Measurements from ENCODE around the gene ADCY4. TPM values are rescaled to one million over a fixed set of nuclear protein-coding genes. Genes with fewer than 3 reads are reported as not detected.

ADCY4 gene
- total RNA-seq, 1 donor from 2014 or later = 0.46 TPM

DNA sequence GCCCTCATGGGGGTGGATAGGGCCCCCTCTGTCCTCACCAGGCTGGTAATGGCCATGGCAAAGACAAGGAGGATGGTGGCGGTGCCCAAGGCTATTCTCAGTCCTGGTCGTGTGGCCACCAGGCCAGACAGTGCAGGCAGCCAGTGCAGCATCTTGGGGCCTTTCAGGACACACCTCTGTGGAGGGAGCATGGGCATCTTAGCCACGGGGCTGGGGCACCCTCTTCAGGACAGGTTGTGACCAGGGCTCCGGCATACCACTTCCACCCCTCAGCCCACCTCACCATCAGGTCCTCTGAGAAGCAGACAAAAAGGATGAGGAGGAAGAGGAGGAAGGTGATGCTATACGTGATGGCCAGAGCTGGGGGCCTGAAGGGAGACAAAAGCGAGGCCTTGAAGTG, 10.8 kb downstream of the ADCY4 start:
- TF ChIP-seq, protein P1, sequence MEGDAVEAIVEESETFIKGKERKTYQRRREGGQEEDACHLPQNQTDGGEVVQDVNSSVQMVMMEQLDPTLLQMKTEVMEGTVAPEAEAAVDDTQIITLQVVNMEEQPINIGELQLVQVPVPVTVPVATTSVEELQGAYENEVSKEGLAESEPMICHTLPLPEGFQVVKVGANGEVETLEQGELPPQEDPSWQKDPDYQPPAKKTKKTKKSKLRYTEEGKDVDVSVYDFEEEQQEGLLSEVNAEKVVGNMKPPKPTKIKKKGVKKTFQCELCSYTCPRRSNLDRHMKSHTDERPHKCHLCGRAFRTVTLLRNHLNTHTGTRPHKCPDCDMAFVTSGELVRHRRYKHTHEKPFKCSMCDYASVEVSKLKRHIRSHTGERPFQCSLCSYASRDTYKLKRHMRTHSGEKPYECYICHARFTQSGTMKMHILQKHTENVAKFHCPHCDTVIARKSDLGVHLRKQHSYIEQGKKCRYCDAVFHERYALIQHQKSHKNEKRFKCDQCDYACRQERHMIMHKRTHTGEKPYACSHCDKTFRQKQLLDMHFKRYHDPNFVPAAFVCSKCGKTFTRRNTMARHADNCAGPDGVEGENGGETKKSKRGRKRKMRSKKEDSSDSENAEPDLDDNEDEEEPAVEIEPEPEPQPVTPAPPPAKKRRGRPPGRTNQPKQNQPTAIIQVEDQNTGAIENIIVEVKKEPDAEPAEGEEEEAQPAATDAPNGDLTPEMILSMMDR (IDR thresholded peaks at IDR 0.05; ENCODE audit: unreplicated experiment) = no peak
- H3K27ac Mint-ChIP-seq = no peak overlapping the region
- H3K4me1 Mint-ChIP-seq (ENCODE audit: low read depth) = no peaks in the 10 kb centered on the region
- H3K27me3 Mint-ChIP-seq = peaks cover 48% of the 10 kb centered on the region
- DNase-seq (ENCODE audit: low spot score, unreplicated experiment) = no peak
- no peak overlapping the region for H3K4me3 Mint-ChIP-seq (ENCODE audit: low read depth)
- no peaks in the 10 kb centered on the region for H3K36me3 Mint-ChIP-seq (ENCODE audit: insufficient read depth)
- no peaks in the 10 kb centered on the region for H3K9me3 Mint-ChIP-seq (ENCODE audit: low read depth)

DNA sequence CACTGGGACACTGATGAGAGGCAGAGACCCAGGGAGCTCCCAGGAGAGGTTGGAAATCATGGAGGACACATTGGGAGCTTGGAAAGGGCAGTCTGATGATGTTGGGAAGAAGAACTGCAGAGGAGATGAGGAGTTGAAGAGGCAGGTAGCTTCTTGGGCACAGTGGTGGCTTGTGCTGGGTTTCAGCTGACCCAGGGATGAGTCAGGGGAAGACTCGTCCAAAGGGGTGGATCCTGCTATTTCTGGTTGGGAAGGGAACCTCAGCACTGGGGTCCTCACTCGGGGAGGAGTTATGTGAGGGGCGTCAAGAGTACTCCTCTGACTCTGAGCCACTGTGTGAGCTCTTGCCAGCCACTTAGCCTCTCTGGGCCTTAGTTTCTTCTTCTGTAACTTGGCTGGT, 11.5 kb downstream of the ADCY4 start:
- DNase-seq (ENCODE audit: low spot score, unreplicated experiment) = no peak
- Mint-ChIP-seq H3K4me1 (ENCODE audit: low read depth) (no peaks in the 10 kb centered on the region), H3K27ac (no peak overlapping the region)

DNA sequence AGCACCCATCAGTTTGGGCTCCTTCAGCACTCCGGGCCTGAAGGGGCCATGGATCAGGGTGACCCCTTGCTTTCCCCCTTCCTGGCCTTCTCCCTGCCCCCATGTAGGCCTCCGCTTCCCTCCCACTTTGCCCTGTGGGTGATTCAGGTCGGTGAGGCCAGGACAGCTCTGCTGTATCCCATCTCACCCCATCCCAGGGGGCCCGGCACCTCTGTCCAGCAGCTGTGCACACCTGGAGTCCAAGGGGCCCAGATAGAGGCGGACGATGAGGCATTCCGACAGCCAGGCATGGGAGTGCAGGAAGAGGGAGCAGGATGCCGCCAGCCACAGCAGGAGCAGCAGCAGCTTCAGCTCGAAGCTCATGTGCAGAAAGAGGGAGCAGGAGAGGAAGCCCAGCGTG, 12.2 kb downstream of the ADCY4 start:
- no peaks in the 10 kb centered on the region for H3K9me3 Mint-ChIP-seq (ENCODE audit: low read depth)
- H3K27me3 Mint-ChIP-seq = peaks cover 55% of the 10 kb centered on the region
- H3K4me3 Mint-ChIP-seq (ENCODE audit: low read depth) = no peak overlapping the region
- TF ChIP-seq, protein P1 (IDR thresholded peaks at IDR 0.05; ENCODE audit: unreplicated experiment) = no peak
- DNase-seq (ENCODE audit: low spot score, unreplicated experiment) = no peak
- H3K27ac Mint-ChIP-seq = no peak overlapping the region
- H3K36me3 Mint-ChIP-seq (ENCODE audit: insufficient read depth) = no peaks in the 10 kb centered on the region
- no peaks in the 10 kb centered on the region for H3K4me1 Mint-ChIP-seq (ENCODE audit: low read depth)

More for the DNA sequence above, 11.5 kb downstream of the ADCY4 start:
- no peak overlapping the region for H3K4me3 Mint-ChIP-seq (ENCODE audit: low read depth)
- no peaks in the 10 kb centered on the region for H3K9me3 Mint-ChIP-seq (ENCODE audit: low read depth)
- TF ChIP-seq, protein P1 (IDR thresholded peaks at IDR 0.05; ENCODE audit: unreplicated experiment) = no peak
- peaks cover 48% of the 10 kb centered on the region for H3K27me3 Mint-ChIP-seq
- no peaks in the 10 kb centered on the region for H3K36me3 Mint-ChIP-seq (ENCODE audit: insufficient read depth)

DNA sequence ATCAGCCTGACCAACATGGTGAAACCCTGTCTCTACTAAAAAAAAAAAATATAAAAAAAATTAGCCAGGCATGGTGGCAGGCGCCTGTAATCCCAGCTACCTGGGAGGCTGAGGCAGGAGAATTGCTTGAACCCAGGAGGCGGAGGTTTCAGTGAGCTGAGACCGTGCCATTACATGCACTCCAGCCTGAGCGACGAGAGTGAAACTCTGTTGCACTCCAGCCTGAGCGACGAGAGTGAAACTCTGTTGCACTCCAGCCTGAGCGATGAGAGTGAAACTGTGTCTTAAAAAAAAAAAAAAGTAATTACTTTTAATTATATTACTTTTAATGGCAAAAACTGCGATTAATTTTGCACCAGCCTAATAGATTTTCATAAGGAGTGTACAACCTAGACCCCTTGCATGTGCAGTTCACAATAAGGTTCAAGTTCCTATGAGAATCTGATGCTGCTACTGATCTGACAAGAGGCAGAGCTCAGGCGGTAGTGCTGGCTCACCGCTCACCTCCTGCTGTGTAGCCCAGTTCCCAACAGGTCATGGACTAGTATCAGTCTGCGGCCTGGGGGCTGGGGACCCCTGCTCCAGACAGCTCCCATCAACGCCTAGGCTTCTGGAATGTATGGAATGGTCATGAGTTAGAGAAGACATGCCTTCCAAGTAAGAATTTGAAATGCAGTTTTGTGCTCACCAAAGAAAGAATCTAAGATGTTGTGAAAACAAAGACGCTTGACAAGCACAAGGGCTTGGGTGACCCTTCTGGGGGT, 13.5 kb downstream of the ADCY4 start:
- no peak for DNase-seq (ENCODE audit: low spot score, unreplicated experiment)

DNA sequence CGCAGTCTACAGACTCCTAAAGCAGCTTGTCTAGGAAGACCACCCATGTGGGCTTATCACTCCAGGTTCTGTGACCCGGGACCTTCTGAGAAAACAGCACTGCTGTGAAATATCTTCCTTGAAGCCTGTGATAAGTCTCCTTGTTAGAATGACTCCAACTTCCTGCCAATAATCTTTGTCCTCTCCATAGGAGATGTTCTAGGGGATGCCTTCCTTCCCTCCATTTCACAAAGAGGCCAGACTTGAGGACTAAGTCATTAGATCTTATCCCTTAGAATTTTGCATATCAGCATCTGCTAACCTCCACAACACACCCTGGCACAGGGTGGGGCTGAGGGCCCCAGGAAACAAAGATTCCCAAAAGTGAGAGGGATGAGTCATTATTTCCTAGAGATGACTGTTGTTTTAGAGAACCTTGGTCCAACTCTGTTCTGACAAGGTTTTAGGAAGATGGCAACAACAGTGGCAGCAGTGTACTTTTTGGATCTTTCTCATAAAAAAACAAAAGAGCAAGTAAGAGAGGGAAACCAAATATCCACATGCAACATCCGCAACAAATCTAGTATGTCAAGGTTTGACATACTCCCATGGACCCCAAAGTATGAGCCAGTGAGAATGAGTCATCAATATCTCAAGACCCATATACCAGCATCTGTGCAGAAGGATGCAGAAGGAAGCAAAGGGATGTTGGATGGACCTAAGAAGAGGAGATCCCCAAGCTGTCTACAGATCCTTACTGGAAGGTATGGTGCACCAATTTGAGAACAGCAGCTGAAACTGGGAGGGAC, 17.5 kb downstream of the ADCY4 start:
- DNase-seq (ENCODE audit: low spot score, unreplicated experiment) = no peak
- Mint-ChIP-seq H3K9me3 (ENCODE audit: low read depth) (no peaks in the 10 kb centered on the region), H3K27me3 (peaks cover 52% of the 10 kb centered on the region), H3K36me3 (ENCODE audit: insufficient read depth) (no peaks in the 10 kb centered on the region), H3K27ac (no peak overlapping the region), H3K4me3 (ENCODE audit: low read depth) (no peak overlapping the region), H3K4me1 (ENCODE audit: low read depth) (no peaks in the 10 kb centered on the region)
- TF ChIP-seq, protein P1 (IDR thresholded peaks at IDR 0.05; ENCODE audit: unreplicated experiment) = no peak

More for the DNA sequence above, 13.5 kb downstream of the ADCY4 start:
- no peaks in the 10 kb centered on the region for H3K36me3 Mint-ChIP-seq (ENCODE audit: insufficient read depth)
- peaks cover 59% of the 10 kb centered on the region for H3K27me3 Mint-ChIP-seq
- H3K4me3 Mint-ChIP-seq (ENCODE audit: low read depth) = no peak overlapping the region
- H3K27ac Mint-ChIP-seq = no peak overlapping the region
- TF ChIP-seq, protein P1 (IDR thresholded peaks at IDR 0.05; ENCODE audit: unreplicated experiment) = no peak
- H3K4me1 Mint-ChIP-seq (ENCODE audit: low read depth) = no peaks in the 10 kb centered on the region
- H3K9me3 Mint-ChIP-seq (ENCODE audit: low read depth) = no peaks in the 10 kb centered on the region
